Spleen (tissue), 11 donors: Measurements from ENCODE around the gene ELN. TPM values are rescaled to one million over a fixed set of nuclear protein-coding genes. Genes with fewer than 3 reads are reported as not detected.
A peak's percentile ranks its signal among the peaks of the same experiment; 100 is the strongest.

Source experiments
- DNase-seq: peaks from one replicate; pipeline ENCODE4 v3.0.0-alpha.2; 2020
- H3K27ac ChIP-seq, 8 donors: fragments of 200-600 bp; sonication (generic) in 7 of 8; 1 replicate in 4 of 8; 2 replicates in 4 of 8; pipeline versions ENCODE4 v1.5.0 to v1.8.0; 2016 to 2021; ENCODE audit warnings: inconsistent platforms in 4 of 8, mild to moderate bottlenecking in 4 of 8, moderate library complexity in 1 of 8
- H3K27me3 ChIP-seq, 7 donors: fragments of 200-600 bp; sonication (generic) in 6 of 7; replicated peaks in 1 of 7; 1 replicate in 4 of 7; 2 replicates in 3 of 7; pipeline versions ENCODE4 v1.5.0 to v1.8.0; 2016 to 2021; ENCODE audit warnings: inconsistent platforms in 3 of 7, mild to moderate bottlenecking in 1 of 7
- H3K36me3 ChIP-seq, 6 donors: fragments of 200-600 bp; sonication (generic) in 5 of 6; 1 replicate in 4 of 6; 2 replicates in 2 of 6; pipeline versions ENCODE4 v1.5.0 to v1.8.0; 2016 to 2021; ENCODE audit warnings: inconsistent platforms in 2 of 6
- H3K4me1 ChIP-seq, 6 donors: fragments of 200-600 bp; sonication (generic) in 5 of 6; 1 replicate in 3 of 6; 2 replicates in 3 of 6; pipeline versions ENCODE4 v1.5.0 to v1.8.0; 2016 to 2021; ENCODE audit warnings: inconsistent platforms in 3 of 6
- H3K4me3 ChIP-seq, 8 donors: fragments of 200-600 bp; sonication (generic) in 7 of 8; 1 replicate in 4 of 8; 2 replicates in 4 of 8; pipeline versions ENCODE4 v1.5.0 to v1.8.0; 2016 to 2021; ENCODE audit warnings: inconsistent platforms in 4 of 8, mild to moderate bottlenecking in 4 of 8, moderate library complexity in 2 of 8
- H3K9me3 ChIP-seq, 8 donors: fragments of 200-600 bp; sonication (generic) in 7 of 8; 1 replicate in 4 of 8; 2 replicates in 4 of 8; pipeline versions ENCODE4 v1.5.0 to v1.8.0; 2016 to 2021; ENCODE audit warnings: inconsistent platforms in 4 of 8
- POLR2A ChIP-seq, 3 donors: fragments of 450-650 bp; IDR thresholded peaks; one replicate each; pipeline ENCODE4 v1.5.1; 2017; ENCODE audit warnings: antibody characterized with exemption in 3 of 3, mild to moderate bottlenecking in 1 of 3
- POLR2AphosphoS5 ChIP-seq, 3 donors: sonication (generic); formaldehyde crosslinking; IDR thresholded peaks; one replicate each; pipeline ENCODE4 v1.5.1; 2017; ENCODE audit warnings: antibody characterized with exemption in 3 of 3
- WGBS, 5 donors: extraction: QIAGEN DNeasy Blood & Tissue Kit in 3 of 5; methylation state at CpG; one replicate each; pipeline versions ENCODE4 v1.1.5 to v1.1.7; 2013 to 2018; 5-methylcytosine and 5-hydroxymethylcytosine counted together
- intact Hi-C: fragments of 100-400 bp; cut with DNase I; formaldehyde crosslinking; loops from one replicate; pipeline ENCODE4 v1.15.0; 2023; ENCODE audit warnings: low total_unique reads
- polyA plus RNA-seq, 3 donors: library from polyadenylated mRNA; stranded (reverse); fragments of 200-250 nt; gene quantifications; one replicate each; pipeline ENCODE4 v1.2.1, GENCODE V29; 2013
- total RNA-seq, 7 donors: library from RNA; depleted of rRNA in 3 of 7; stranded (reverse); fragments of >200 nt in 3 of 7; fragmentation: NEBNext Ultra II Directional in 4 of 7; extraction: Animal tissue kit (Norgen Biotek cat#: 25700) in 4 of 7; gene quantifications; one replicate each; pipeline versions ENCODE4 v1.1.0 to v1.2.1, GENCODE V29; 2016 to 2021
- TF ChIP-seq, protein P1 (sequence below), 11 experiments: fragments of 200-600 bp in 7 of 11; fragments of 450-650 bp in 4 of 11; sonication (generic) in 4 of 11; IDR thresholded peaks in 8 of 11; conservative IDR thresholded peaks in 3 of 11; 1 replicate in 7 of 11; 2 replicates in 4 of 11; pipeline versions ENCODE4 v1.4.0 to v1.8.0; 2016 to 2021; ENCODE audit warnings: antibody characterized with exemption in 11 of 11, inconsistent platforms in 4 of 11, mild to moderate bottlenecking in 1 of 11
- donor health status: healthy with polysubstance abuse.
- donor health status: DM: no; HTN: no; CAD: no; lungs with moderate emphysema.
- donor health status: DM: no; HTN: no; CAD: no.
- donor health status: Bipolar disorder and iron deficiency.
- donor health status: healthy.
- donor health status: DM: no; HTN: no; CAD: no.
- donor health status: DM: yes; HTN: yes; CAD: no.

Gene ELN
- total and polyA plus RNA-seq, 10 donors = 11.1 to 94.7 (median 35.3) TPM

DNA sequence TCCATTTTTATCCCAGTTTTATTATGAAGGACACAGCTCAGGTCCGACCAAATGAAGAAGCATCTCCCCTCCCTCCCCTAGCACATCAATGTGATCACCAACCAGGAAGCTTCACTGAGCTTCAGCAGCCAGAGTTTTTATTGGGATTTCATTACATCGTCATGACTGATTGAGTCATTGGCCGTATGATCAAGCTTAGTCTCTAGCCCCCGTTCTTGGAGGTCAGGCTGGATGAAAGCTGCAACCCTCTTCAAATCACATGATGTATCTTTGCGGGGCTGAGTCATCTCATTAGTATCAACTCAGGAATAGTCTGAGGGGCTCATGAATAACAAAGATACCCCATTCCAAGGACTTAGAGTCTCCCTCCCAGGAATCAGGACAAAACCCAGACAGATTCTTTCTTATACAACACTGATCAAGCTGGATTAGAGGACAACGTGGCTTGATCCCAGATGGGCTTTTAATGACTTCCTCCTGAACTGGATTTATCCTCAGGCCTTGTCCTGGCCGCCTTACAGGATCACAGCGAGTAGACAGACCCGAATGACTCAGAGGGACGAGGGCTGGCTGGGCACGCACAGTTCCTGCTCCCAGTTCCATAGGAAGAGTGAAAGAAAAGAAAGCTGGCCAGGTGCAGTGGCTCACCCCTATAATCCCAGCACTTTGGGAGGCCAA lies 70.1 kb downstream of the ELN start:
- intact Hi-C loops = no loop called here
- Histone ChIP-seq H3K27ac (no peak overlapping the region), H3K4me1 (peaks cover 15 to 50% (median 34%) of the 10 kb centered on the region in 6 donors), H3K9me3 (no peaks in the 10 kb centered on the region), H3K27me3 (no peaks in the 10 kb centered on the region), H3K4me3 (no peak overlapping the region), H3K36me3 (peaks cover 0 to 69% (median 29%) of the 10 kb centered on the region in 6 donors)
- TF ChIP-seq, protein P1, sequence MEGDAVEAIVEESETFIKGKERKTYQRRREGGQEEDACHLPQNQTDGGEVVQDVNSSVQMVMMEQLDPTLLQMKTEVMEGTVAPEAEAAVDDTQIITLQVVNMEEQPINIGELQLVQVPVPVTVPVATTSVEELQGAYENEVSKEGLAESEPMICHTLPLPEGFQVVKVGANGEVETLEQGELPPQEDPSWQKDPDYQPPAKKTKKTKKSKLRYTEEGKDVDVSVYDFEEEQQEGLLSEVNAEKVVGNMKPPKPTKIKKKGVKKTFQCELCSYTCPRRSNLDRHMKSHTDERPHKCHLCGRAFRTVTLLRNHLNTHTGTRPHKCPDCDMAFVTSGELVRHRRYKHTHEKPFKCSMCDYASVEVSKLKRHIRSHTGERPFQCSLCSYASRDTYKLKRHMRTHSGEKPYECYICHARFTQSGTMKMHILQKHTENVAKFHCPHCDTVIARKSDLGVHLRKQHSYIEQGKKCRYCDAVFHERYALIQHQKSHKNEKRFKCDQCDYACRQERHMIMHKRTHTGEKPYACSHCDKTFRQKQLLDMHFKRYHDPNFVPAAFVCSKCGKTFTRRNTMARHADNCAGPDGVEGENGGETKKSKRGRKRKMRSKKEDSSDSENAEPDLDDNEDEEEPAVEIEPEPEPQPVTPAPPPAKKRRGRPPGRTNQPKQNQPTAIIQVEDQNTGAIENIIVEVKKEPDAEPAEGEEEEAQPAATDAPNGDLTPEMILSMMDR (IDR thresholded peaks at IDR 0.05 in 8 of 11, conservative IDR thresholded peaks at IDR 0.05 in 3 of 11) = no peak
- TF ChIP-seq POLR2AphosphoS5 (IDR thresholded peaks at IDR 0.05) = no peak
- TF ChIP-seq POLR2A (IDR thresholded peaks at IDR 0.05) = no peak
- WGBS, 5 donors = 84 to 95% (median 91%) methylated on average over 10 to 11 of the region's 11 CpGs
- DNase-seq = no peak

DNA sequence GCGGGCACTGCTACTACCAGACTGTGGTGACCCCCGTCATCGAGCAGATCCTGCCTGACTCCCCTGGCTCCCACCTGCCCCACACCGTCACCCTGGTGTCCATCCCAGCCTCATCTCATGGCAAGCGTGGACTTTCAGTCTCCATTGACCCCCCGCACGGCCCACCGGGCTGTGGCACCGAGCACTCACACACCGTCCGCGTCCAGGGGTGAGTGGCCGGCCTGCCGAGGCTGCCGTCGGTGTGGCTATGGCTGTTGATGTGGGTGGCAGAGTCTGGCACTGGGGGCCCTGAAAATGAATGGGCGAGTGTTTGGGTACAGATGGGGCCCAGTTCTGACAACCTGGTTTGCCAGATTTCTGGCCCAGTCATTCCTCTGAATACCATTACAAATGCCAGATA lies 71.1 kb downstream of the ELN start:
- 92 to 98% (median 97%) methylated on average over 16 to 17 of the region's 17 CpGs for WGBS, 5 donors
- intact Hi-C loops = no loop called here
- DNase-seq = no peak
- no peaks in the 10 kb centered on the region for H3K27me3 ChIP-seq
- peaks cover 0 to 78% (median 30%) of the 10 kb centered on the region in 6 donors for H3K36me3 ChIP-seq
- H3K27ac ChIP-seq = no peak overlapping the region
- H3K4me3 ChIP-seq = no peak overlapping the region
- no peaks in the 10 kb centered on the region for H3K9me3 ChIP-seq
- peaks cover 6 to 41% (median 25%) of the 10 kb centered on the region in 6 donors for H3K4me1 ChIP-seq
- peak in 1 of 3 donors; percentile 19 for TF ChIP-seq POLR2AphosphoS5 (IDR thresholded peaks at IDR 0.05)
- TF ChIP-seq, protein P1 (IDR thresholded peaks at IDR 0.05 in 8 of 11, conservative IDR thresholded peaks at IDR 0.05 in 3 of 11) = no peak
- no peak for TF ChIP-seq POLR2A (IDR thresholded peaks at IDR 0.05)

DNA sequence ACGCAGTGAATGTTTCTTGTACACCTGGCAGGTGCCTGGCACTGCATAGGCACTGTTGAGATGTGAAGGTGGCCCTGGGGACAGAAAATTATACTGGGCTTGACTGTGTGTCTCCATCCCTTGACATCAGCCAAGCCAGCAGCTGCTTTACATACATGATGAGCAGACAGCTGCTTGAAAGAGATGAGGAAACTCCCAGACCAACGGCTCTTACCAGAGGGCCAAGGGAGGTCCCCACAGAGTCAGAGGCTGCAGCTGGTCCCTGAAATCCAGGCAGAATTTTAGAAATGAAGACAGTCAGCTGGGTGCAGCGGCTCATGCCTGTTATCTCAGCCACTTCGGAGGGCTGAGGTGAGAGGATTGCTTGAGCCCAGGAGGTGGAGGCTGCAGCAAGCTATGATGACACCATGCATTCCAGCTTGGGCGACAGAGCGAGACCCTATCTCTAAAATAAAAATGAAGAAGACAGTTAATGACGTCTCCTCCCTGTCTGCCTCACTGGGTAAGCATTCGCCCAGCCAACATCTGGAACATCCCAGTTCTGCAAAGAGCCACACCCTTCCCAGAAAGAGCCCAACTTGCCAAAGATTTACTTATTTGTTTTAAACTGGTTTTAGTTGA lies 73.2 kb downstream of the ELN start:
- TF ChIP-seq POLR2A (IDR thresholded peaks at IDR 0.05) (no peak), POLR2AphosphoS5 (IDR thresholded peaks at IDR 0.05) (peak in 2 of 3 donors; percentile 8 to 54)
- Histone ChIP-seq H3K27ac (peak overlapping the region in 4 of 8 donors; percentile 51 to 69 (median 61)), H3K9me3 (no peaks in the 10 kb centered on the region), H3K27me3 (no peaks in the 10 kb centered on the region), H3K4me1 (peaks cover 0 to 24% (median 10%) of the 10 kb centered on the region in 6 donors), H3K4me3 (no peak overlapping the region), H3K36me3 (peaks cover 0 to 100% (median 42%) of the 10 kb centered on the region in 6 donors)
- intact Hi-C loops = no loop called here
- 52 to 70% (median 58%) methylated on average over 8 of the region's 8 CpGs for WGBS, 5 donors
- no peak for DNase-seq

DNA sequence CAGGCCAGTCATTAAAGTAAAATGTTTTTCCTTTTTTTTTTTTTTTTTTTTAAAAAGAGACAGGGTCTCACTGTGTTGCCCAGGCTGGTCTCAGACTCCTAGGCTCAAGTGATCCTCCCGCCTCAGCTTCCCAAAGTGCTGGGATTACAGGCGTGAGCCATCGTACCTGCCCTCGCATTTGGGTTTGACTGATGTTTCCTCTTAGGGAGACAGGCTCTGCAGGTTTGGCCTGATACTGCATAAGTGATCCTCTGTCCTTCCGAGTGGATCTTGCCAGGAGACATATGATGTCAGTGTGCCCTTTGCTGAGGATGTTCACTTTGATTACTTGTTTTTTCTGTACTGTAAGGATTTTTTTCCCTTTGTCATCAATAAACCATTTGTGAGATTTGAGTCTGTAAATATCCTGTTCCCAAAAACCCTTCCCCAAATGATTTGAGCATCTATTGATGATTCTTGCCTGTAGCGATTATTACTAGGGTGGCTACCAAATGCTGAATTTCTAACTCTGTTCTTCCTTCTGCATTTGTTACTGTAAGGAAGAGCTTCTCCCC lies 75.3 kb downstream of the ELN start:
- WGBS, 5 donors = 95 to 99% (median 96%) methylated on average over 6 of the region's 6 CpGs
- H3K27ac ChIP-seq = no peak overlapping the region
- intact Hi-C loops = no loop called here
- no peak overlapping the region for H3K4me3 ChIP-seq
- H3K36me3 ChIP-seq = peaks cover 0 to 100% (median 48%) of the 10 kb centered on the region in 6 donors
- peaks cover 0 to 24% (median 10%) of the 10 kb centered on the region in 6 donors for H3K4me1 ChIP-seq
- no peaks in the 10 kb centered on the region for H3K27me3 ChIP-seq
- H3K9me3 ChIP-seq = no peaks in the 10 kb centered on the region
- TF ChIP-seq, protein P1 (IDR thresholded peaks at IDR 0.05 in 8 of 11, conservative IDR thresholded peaks at IDR 0.05 in 3 of 11) = no peak
- TF ChIP-seq POLR2A (IDR thresholded peaks at IDR 0.05) (no peak), POLR2AphosphoS5 (IDR thresholded peaks at IDR 0.05) (no peak)
- no peak for DNase-seq
